A549 (cell line): ENCODE results near the gene LRIT2. TPM values are rescaled to one million over a fixed set of nuclear protein-coding genes. Genes with fewer than 3 reads are reported as not detected.

ENCODE experiments used
- ATAC-seq, 2 experiments: fragments of 200-7000 bp in 1 of 2; fragments of >200 bp in 1 of 2; cut with Nextera tagmentation in 1 of 2; cut with Tn5 transposase in 1 of 2; 3 replicates each; pipeline versions ENCODE4 v1.8.0 to v1.9.1; 2018 to 2020; ENCODE audit warnings: mild to moderate bottlenecking in 1 of 2, moderate library complexity in 1 of 2
- CTCF ChIA-PET: fragments of 300-600 bp; sonication (Branson Sonifier 250); formaldehyde crosslinking; extraction: SDS; loops from one replicate; lab custom pipeline; 2021; ENCODE audit warnings: antibody characterized with exemption, inconsistent platforms; lab: Yijun Ruan, JAX
- POLR2A ChIA-PET: fragments of 350-600 bp; formaldehyde crosslinking; extraction: SDS; loops from one replicate; lab custom pipeline; 2021; ENCODE audit warnings: antibody characterized with exemption, inconsistent platforms; lab: Yijun Ruan, JAX
- DNase-seq, 2 experiments: peaks; one replicate each; pipeline versions ENCODE4 v3.0.0 to v3.0.0-alpha.2; 2011 to 2016; ENCODE audit warnings: low read depth in 1 of 2, low spot score in 1 of 2
- FAIRE-seq: peaks from 2 replicates; lab custom pipeline; 2011; peaks lifted over from hg19 to GRCh38; lab: Jason Lieb, UNC
- H3K27ac ChIP-seq, 2 experiments: fragments of >200 bp; sonication (Bioruptor Twin); formaldehyde crosslinking; 3 replicates each; pipeline ENCODE4 v1.5.1; 2016 to 2017
- H3K4me1 ChIP-seq: fragments of >200 bp; sonication (Bioruptor Twin); formaldehyde crosslinking; 3 replicates; pipeline ENCODE4 v1.6.1; 2016
- H3K4me2 ChIP-seq: fragments of >200 bp; sonication (Bioruptor Twin); formaldehyde crosslinking; 3 replicates; pipeline ENCODE4 v1.6.1; 2016
- H3K4me3 ChIP-seq: fragments of >200 bp; sonication (Bioruptor Twin); formaldehyde crosslinking; 3 replicates; pipeline ENCODE4 v1.5.1; 2016
- H3K9me3 ChIP-seq: fragments of >200 bp; sonication (Bioruptor Twin); formaldehyde crosslinking; 3 replicates; pipeline ENCODE4 v1.6.1; 2016
- BHLHE40 ChIP-seq: IDR thresholded peaks from 2 replicates; pipeline ENCODE4 v1.6.1; 2012; ENCODE audit warnings: low read depth, low read length, inconsistent platforms
- CBX8 ChIP-seq: fragments of 200-600 bp; sonication (generic); IDR thresholded peaks from 2 replicates; pipeline ENCODE4 v1.6.1; 2016
- CEBPB ChIP-seq, 2 experiments: fragments of >200 bp in 1 of 2; sonication (Bioruptor Twin) in 1 of 2; formaldehyde crosslinking in 1 of 2; IDR thresholded peaks; 2 replicates each; pipeline ENCODE4 v1.6.1; 2012 to 2016
- CHD2 ChIP-seq: fragments of 150-350 bp; IDR thresholded peaks from 2 replicates; pipeline ENCODE4 v1.6.1; 2014; ENCODE audit warnings: low read length; ENCODE audit not compliant: partially characterized antibody
- CTCF ChIP-seq: fragments of >200 bp; sonication (Bioruptor Twin); formaldehyde crosslinking; IDR thresholded peaks from 3 replicates; pipeline ENCODE4 v1.5.1; 2016
- FOSB ChIP-seq: fragments of 250-450 bp; sonication (Bioruptor Pico); IDR thresholded peaks from 2 replicates; pipeline ENCODE4 v1.5.0; 2020; ENCODE audit warnings: mild to moderate bottlenecking, moderate library complexity
- FOXS1 ChIP-seq: fragments of 250-450 bp; sonication (Bioruptor Pico); IDR thresholded peaks from 2 replicates; pipeline ENCODE4 v1.5.0; 2020; ENCODE audit warnings: mild to moderate bottlenecking, moderate library complexity
- GATA3 ChIP-seq: IDR thresholded peaks from 2 replicates; pipeline ENCODE4 v1.6.1; 2012; ENCODE audit warnings: borderline replicate concordance
- HEYL ChIP-seq: fragments of 250-450 bp; sonication (Bioruptor Pico); IDR thresholded peaks from 2 replicates; pipeline ENCODE4 v1.8.0; 2021; ENCODE audit warnings: mild to moderate bottlenecking, moderate library complexity
- HOXA7 ChIP-seq: fragments of 250-450 bp; sonication (Bioruptor Pico); IDR thresholded peaks from 2 replicates; pipeline ENCODE4 v1.5.0; 2020; ENCODE audit warnings: mild to moderate bottlenecking, moderate library complexity
- JUN ChIP-seq, 2 experiments: fragments of >200 bp; sonication (Bioruptor Twin); formaldehyde crosslinking; IDR thresholded peaks; 2 replicates in 1 of 2; 3 replicates in 1 of 2; pipeline ENCODE4 v1.6.1; 2016 to 2017
- JUNB ChIP-seq: fragments of >200 bp; sonication (Bioruptor Twin); formaldehyde crosslinking; IDR thresholded peaks from 2 replicates; pipeline ENCODE4 v1.6.1; 2016
- KDM1A ChIP-seq: fragments of 200-600 bp; sonication (generic); IDR thresholded peaks from 2 replicates; pipeline ENCODE4 v1.6.1; 2016; ENCODE audit warnings: low read depth, mild to moderate bottlenecking
- MAFK ChIP-seq: fragments of 450-650 bp; IDR thresholded peaks from 2 replicates; pipeline ENCODE4 v1.6.1; 2014; ENCODE audit not compliant: partially characterized antibody
- NPAS2 ChIP-seq: fragments of 250-450 bp; sonication (Bioruptor Pico); IDR thresholded peaks from 2 replicates; pipeline ENCODE4 v1.8.0; 2022; ENCODE audit warnings: mild to moderate bottlenecking, moderate library complexity, borderline replicate concordance
- RARB ChIP-seq: fragments of 250-450 bp; sonication (Bioruptor Pico); IDR thresholded peaks from 2 replicates; pipeline ENCODE4 v1.8.0; 2021; ENCODE audit warnings: mild to moderate bottlenecking, moderate library complexity
- SREBF2 ChIP-seq: fragments of 450-650 bp; IDR thresholded peaks from 2 replicates; pipeline ENCODE4 v1.6.1; 2014; ENCODE audit warnings: mild to moderate bottlenecking, moderate library complexity
- ZSCAN20 ChIP-seq: fragments of 250-450 bp; sonication (Bioruptor Pico); IDR thresholded peaks from 2 replicates; pipeline ENCODE4 v1.8.0; 2022; ENCODE audit warnings: mild to moderate bottlenecking, moderate library complexity
- WGBS: methylation state at CpG from one replicate; pipeline ENCODE4 v1.1.6; 2017; ENCODE audit errors: missing lambda C conversion rate; 5-methylcytosine and 5-hydroxymethylcytosine counted together
- polyA plus RNA-seq, 4 experiments: library from polyadenylated mRNA; depleted of rRNA in 3 of 4; stranded (reverse); fragments of >200 nt; fragmentation: RNase III in 1 of 4; extraction: RNeasy Plus Mini Kit Qiagen cat#74134 plus additional on column Dnase treatment in 1 of 4; gene quantifications; 2 replicates in 3 of 4; 3 replicates in 1 of 4; pipeline ENCODE4 v1.2.3, GENCODE V29; 2011 to 2017
- TF ChIP-seq, protein P1 (sequence below): fragments of 450-650 bp; IDR thresholded peaks from 2 replicates; pipeline ENCODE4 v1.6.1; 2014; ENCODE audit warnings: antibody characterized with exemption
- TF ChIP-seq, protein P2 (sequence below): IDR thresholded peaks from 2 replicates; pipeline ENCODE4 v1.6.1; 2012
- TF ChIP-seq, protein P3 (sequence below): IDR thresholded peaks from 2 replicates; pipeline ENCODE4 v1.6.1; 2012

LRIT2 gene
- polyA plus RNA-seq, 2 of the 4 experiments (the other 2 are of a cell fraction): not detected

DNA sequence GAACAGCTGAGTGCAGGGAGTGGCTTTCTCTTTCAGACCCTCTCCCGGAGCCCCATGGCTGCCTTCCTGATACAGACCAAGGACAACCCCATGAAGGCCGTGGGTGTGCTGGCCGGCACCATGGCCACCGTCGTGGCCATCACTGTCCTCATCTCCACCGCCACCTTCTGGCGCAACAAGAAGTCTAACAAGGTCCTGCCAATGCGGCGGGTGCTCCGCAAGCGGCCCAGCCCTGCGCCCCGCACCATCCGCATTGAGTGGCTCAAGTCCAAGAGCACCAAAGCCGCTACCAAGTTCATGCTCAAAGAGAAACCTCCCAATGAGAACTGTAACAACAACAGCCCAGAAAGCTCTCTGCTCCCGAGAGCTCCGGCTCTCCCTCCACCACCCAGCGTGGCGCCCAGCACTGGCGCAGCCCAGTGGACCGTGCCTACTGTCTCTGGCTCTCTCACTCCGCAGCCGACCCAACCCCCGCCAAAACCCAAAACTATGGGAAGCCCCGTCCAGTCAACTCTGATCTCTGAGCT is 11.2 kb downstream of the LRIT2 start:
- Histone ChIP-seq H3K4me1 (no peaks in the 10 kb centered on the region), H3K9me3 (no peaks in the 10 kb centered on the region), H3K4me2 (peak overlapping the region; percentile 39; the same call in 1 of the 3 replicates), H3K27ac (no peak overlapping the region), H3K4me3 (0 out of 3 replicates have a peak overlapping the region, but pooled peaks have one; percentile 8)
- peak in 1 of 2 experiments; percentile 25 for DNase-seq
- WGBS: 38% methylated on average over 18 of the region's 25 CpGs
- TF ChIP-seq MAFK (no peak), HOXA7 (no peak), CBX8 (no peak), CEBPB (IDR thresholded peaks at IDR 0.05) (no peak), JUNB (no peak), BHLHE40 (no peak), HEYL (CRISPR knock-in tag) (no peak), CTCF (no peak), NPAS2 (CRISPR knock-in tag) (no peak), SREBF2 (no peak), ZSCAN20 (no peak), JUN (IDR thresholded peaks at IDR 0.05) (no peak), KDM1A (no peak), FOSB (no peak), GATA3 (no peak)
- TF ChIP-seq, protein P1, sequence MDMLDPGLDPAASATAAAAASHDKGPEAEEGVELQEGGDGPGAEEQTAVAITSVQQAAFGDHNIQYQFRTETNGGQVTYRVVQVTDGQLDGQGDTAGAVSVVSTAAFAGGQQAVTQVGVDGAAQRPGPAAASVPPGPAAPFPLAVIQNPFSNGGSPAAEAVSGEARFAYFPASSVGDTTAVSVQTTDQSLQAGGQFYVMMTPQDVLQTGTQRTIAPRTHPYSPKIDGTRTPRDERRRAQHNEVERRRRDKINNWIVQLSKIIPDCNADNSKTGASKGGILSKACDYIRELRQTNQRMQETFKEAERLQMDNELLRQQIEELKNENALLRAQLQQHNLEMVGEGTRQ: no peak
- peak; percentile 33 to 67; a peak in 3 of 6 replicates for ATAC-seq
- FAIRE-seq: no peak
- ChIA-PET POLR2A (no interaction called here), CTCF (interaction anchor here (1.0 to 2.3 kb wide), 4 partner anchors 8 to 326 kb away, joined by 3 to 13 read pairs (median 4); no protein-coding TSS in a partner anchor)

DNA sequence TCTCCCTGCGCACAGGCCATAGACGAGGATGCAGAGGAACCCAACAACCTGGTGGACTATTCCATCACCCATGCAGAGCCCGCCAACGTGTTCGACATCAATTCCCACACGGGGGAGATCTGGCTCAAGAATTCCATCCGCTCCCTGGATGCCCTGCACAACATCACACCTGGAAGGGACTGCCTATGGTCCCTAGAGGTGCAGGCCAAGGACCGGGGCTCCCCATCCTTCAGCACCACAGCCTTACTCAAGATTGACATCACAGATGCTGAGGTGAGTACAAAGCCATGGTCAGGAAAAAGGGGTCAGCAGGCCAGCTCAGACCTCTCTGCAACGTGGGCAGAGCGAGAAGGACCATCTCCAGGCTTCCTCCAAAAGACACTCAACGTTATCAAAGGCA is 12.3 kb downstream of the LRIT2 start:
- CTCF ChIA-PET: interaction anchor here (1.2 to 2.0 kb wide), 4 partner anchors 12 to 66 kb away, joined by 3 to 5 read pairs (median 3); no protein-coding TSS in a partner anchor
- no peak overlapping the region for H3K4me3 ChIP-seq
- WGBS: 32% methylated on average over 8 of the region's 11 CpGs

DNA sequence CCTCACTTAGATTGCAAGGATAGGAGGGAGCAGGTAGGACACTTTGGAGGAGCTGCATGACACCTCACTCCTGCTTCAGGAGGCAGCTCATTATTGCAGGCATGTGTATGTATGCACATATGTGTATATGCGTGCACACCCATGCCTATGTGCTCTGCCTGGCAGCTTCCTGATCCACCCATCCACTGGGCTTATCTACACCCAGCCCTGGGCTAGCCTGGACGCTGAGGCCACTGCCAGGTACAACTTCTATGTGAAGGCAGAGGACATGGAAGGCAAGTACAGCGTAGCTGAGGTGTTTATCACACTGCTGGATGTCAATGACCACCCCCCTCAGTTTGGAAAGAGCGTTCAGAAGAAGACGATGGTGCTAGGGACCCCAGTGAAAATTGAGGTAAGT is 13.3 kb downstream of the LRIT2 start:
- H3K4me1 ChIP-seq: no peaks in the 10 kb centered on the region
- H3K4me2 ChIP-seq: no peak overlapping the region
- DNase-seq: no peak
- H3K9me3 ChIP-seq: no peaks in the 10 kb centered on the region
- TF ChIP-seq CTCF (no peak), JUNB (no peak), RARB (CRISPR knock-in tag) (no peak), BHLHE40 (no peak), CHD2 (no peak), HOXA7 (no peak), FOXS1 (CRISPR knock-in tag) (no peak)
- TF ChIP-seq, protein P2, sequence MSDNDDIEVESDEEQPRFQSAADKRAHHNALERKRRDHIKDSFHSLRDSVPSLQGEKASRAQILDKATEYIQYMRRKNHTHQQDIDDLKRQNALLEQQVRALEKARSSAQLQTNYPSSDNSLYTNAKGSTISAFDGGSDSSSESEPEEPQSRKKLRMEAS: no peak
- TF ChIP-seq, protein P3, sequence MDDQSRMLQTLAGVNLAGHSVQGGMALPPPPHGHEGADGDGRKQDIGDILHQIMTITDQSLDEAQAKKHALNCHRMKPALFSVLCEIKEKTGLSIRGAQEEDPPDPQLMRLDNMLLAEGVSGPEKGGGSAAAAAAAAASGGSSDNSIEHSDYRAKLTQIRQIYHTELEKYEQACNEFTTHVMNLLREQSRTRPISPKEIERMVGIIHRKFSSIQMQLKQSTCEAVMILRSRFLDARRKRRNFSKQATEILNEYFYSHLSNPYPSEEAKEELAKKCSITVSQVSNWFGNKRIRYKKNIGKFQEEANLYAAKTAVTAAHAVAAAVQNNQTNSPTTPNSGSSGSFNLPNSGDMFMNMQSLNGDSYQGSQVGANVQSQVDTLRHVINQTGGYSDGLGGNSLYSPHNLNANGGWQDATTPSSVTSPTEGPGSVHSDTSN: no peak
- no peak overlapping the region for H3K4me3 ChIP-seq
- WGBS: 7% methylated on average over 3 of the region's 5 CpGs
- no peak for ATAC-seq
- ChIA-PET CTCF (interaction anchor here (1.2 to 2.0 kb wide), 3 partner anchors 11 to 64 kb away, joined by 3 to 5 read pairs (median 3); no protein-coding TSS in a partner anchor), POLR2A (no interaction called here)
- no peak overlapping the region for H3K27ac ChIP-seq
- no peak for FAIRE-seq

More for the DNA sequence above, 12.3 kb downstream of the LRIT2 start:
- POLR2A ChIA-PET: no interaction called here
- no peak for ATAC-seq
- TF ChIP-seq HEYL (CRISPR knock-in tag): no peak
- TF ChIP-seq, all 56 proteins: peak for 0
- FAIRE-seq (no peak), DNase-seq (no peak)
- H3K4me2 ChIP-seq: no peak overlapping the region
- no peaks in the 10 kb centered on the region for H3K9me3 ChIP-seq
- H3K4me1 ChIP-seq: no peaks in the 10 kb centered on the region
- H3K27ac ChIP-seq: no peak overlapping the region
